H1 (cell line): ENCODE data around the gene AHRR. TPM values are rescaled to one million over a fixed set of nuclear protein-coding genes. Genes with fewer than 3 reads are reported as not detected.

Experiments
- CTCF ChIA-PET: fragments of 300-600 bp; sonication (Branson Sonifier 250); formaldehyde crosslinking; loops from one replicate; lab custom pipeline; 2021; ENCODE audit not compliant: partially characterized antibody; lab: Charles Lee
- POLR2A ChIA-PET: fragments of 300-600 bp; sonication (Branson Sonifier 250); formaldehyde crosslinking; loops from one replicate; lab custom pipeline; 2021; ENCODE audit warnings: inconsistent platforms; ENCODE audit not compliant: partially characterized antibody; lab: Charles Lee
- DNase-seq, 2 experiments: peaks; one replicate each; pipeline versions ENCODE4 v3.0.0 to v3.0.0-alpha.2; 2010 to 2022; ENCODE audit warnings: low spot score in 2 of 2, low read depth in 1 of 2, mixed read lengths in 1 of 2
- FAIRE-seq: peaks from 2 replicates; lab custom pipeline; 2011; peaks lifted over from hg19 to GRCh38; lab: Jason Lieb, UNC
- H2AFZ ChIP-seq: 2 replicates; pipeline ENCODE4 v1.8.1; 2012; ENCODE audit warnings: low read length, inconsistent platforms
- H2AK5ac ChIP-seq: 2 replicates; pipeline ENCODE4 v1.6.1; 2013; ENCODE audit warnings: low read depth, low read length
- H2BK120ac ChIP-seq: replicated peaks from 2 replicates; pipeline ENCODE3; 2013; ENCODE audit warnings: low read depth, low read length, inconsistent platforms
- H2BK12ac ChIP-seq: 2 replicates; pipeline ENCODE4 v1.6.1; 2013; ENCODE audit warnings: low read depth, low read length
- H2BK15ac ChIP-seq: 2 replicates; pipeline ENCODE4 v1.6.1; 2013; ENCODE audit warnings: low read length
- H2BK20ac ChIP-seq: 2 replicates; pipeline ENCODE4 v1.6.1; 2013; ENCODE audit warnings: low read length
- H2BK5ac ChIP-seq: 2 replicates; pipeline ENCODE4 v1.6.1; 2013; ENCODE audit warnings: low read depth, low read length
- H3K14ac ChIP-seq: 2 replicates; pipeline ENCODE4 v1.6.1; 2013; ENCODE audit warnings: inconsistent platforms; ENCODE audit not compliant: insufficient read length
- H3K18ac ChIP-seq: 2 replicates; pipeline ENCODE4 v1.6.1; 2013; ENCODE audit warnings: low read length; ENCODE audit errors: extremely low read depth
- H3K23ac ChIP-seq: 2 replicates; pipeline ENCODE4 v1.6.1; 2013; ENCODE audit warnings: inconsistent platforms; ENCODE audit not compliant: insufficient read length
- H3K23me2 ChIP-seq: 2 replicates; pipeline ENCODE4 v1.6.1; 2013; ENCODE audit warnings: low read depth, low read length
- H3K27ac ChIP-seq: 2 replicates; pipeline ENCODE4 v1.6.1; 2011; ENCODE audit warnings: low read depth, low read length, inconsistent platforms
- H3K27me3 ChIP-seq, 4 experiments: replicated peaks in 1 of 4; 1 replicate in 1 of 4; 2 replicates in 3 of 4; pipeline versions ENCODE4 v1.6.1 to v1.8.1; 2011 to 2013; ENCODE audit warnings: low read length in 3 of 4, mild to moderate bottlenecking in 3 of 4, inconsistent platforms in 2 of 4, mixed read lengths in 2 of 4, moderate library complexity in 1 of 4; ENCODE audit not compliant: control insufficient read depth in 3 of 4, insufficient read depth in 3 of 4; ENCODE audit errors: extremely low read depth in 1 of 4
- H3K36me3 ChIP-seq, 4 experiments: 2 replicates each; pipeline versions ENCODE4 v1.6.1 to v1.8.1; 2011 to 2013; ENCODE audit warnings: mild to moderate bottlenecking in 4 of 4, low read length in 3 of 4, moderate library complexity in 2 of 4, control low read depth in 1 of 4, inconsistent platforms in 1 of 4; ENCODE audit not compliant: insufficient read depth in 4 of 4, control insufficient read depth in 2 of 4
- H3K4ac ChIP-seq: replicated peaks from 2 replicates; pipeline ENCODE3; 2013; ENCODE audit warnings: low read length, low read depth, mixed read lengths, inconsistent platforms; ENCODE audit not compliant: insufficient read length
- H3K4me1 ChIP-seq, 4 experiments: replicated peaks in 1 of 4; 1 replicate in 1 of 4; 2 replicates in 3 of 4; pipeline versions ENCODE4 v1.6.1 to v1.8.1; 2011 to 2013; ENCODE audit warnings: low read length in 3 of 4, inconsistent platforms in 2 of 4, mixed read lengths in 1 of 4; ENCODE audit not compliant: insufficient read depth in 4 of 4, control insufficient read depth in 3 of 4
- H3K4me2 ChIP-seq, 2 experiments: 2 replicates each; pipeline versions ENCODE4 v1.6.1 to v1.8.1; 2011 to 2013; ENCODE audit warnings: low read depth in 2 of 2, low read length in 2 of 2, control low read depth in 1 of 2, inconsistent platforms in 1 of 2, mild to moderate bottlenecking in 1 of 2; ENCODE audit not compliant: insufficient read depth in 1 of 2
- H3K4me3 ChIP-seq, 4 experiments: fragments of 200-600, 300-600 bp in 1 of 4; sonication (generic), shearing (Covaris generic), sonication (Bioruptor Twin) in 1 of 4; 2 replicates each; pipeline versions ENCODE4 v1.5.1 to v1.8.1; 2011 to 2016; ENCODE audit warnings: low read length in 4 of 4, low read depth in 3 of 4, control low read depth in 2 of 4, inconsistent platforms in 2 of 4, mild to moderate bottlenecking in 2 of 4, mixed read lengths in 1 of 4, moderate library complexity in 1 of 4; ENCODE audit not compliant: insufficient read depth in 2 of 4; ENCODE audit errors: extremely low read depth in 1 of 4
- H3K56ac ChIP-seq: replicated peaks from 2 replicates; pipeline ENCODE3; 2013; ENCODE audit warnings: low read depth, mild to moderate bottlenecking, mixed read lengths, low read length, inconsistent platforms; ENCODE audit not compliant: insufficient read length
- H3K79me1 ChIP-seq: 2 replicates; pipeline ENCODE4 v1.6.1; 2013; ENCODE audit warnings: low read depth, low read length, control low read depth
- H3K79me2 ChIP-seq, 2 experiments: 2 replicates each; pipeline versions ENCODE4 v1.6.1 to v1.8.1; 2012 to 2013; ENCODE audit warnings: low read length in 2 of 2, mild to moderate bottlenecking in 2 of 2, inconsistent platforms in 1 of 2; ENCODE audit not compliant: insufficient read depth in 2 of 2, control insufficient read depth in 1 of 2
- H3K9ac ChIP-seq, 4 experiments: replicated peaks in 1 of 4; 1 replicate in 1 of 4; 2 replicates in 3 of 4; pipeline versions ENCODE4 v1.6.1 to v1.8.1; 2011 to 2013; ENCODE audit warnings: low read depth in 3 of 4, low read length in 3 of 4, control low read depth in 2 of 4, mild to moderate bottlenecking in 2 of 4, moderate library complexity in 2 of 4, inconsistent platforms in 1 of 4; ENCODE audit errors: extremely low read depth in 1 of 4
- H3K9me3 ChIP-seq, 2 experiments: 2 replicates each; pipeline versions ENCODE4 v1.6.1 to v1.8.1; 2012 to 2013; ENCODE audit warnings: mild to moderate bottlenecking in 2 of 2, moderate library complexity in 2 of 2, control low read depth in 1 of 2, inconsistent platforms in 1 of 2, low read depth in 1 of 2, low read length in 1 of 2, mixed read lengths in 1 of 2; ENCODE audit not compliant: insufficient read depth in 2 of 2
- H4K20me1 ChIP-seq, 2 experiments: replicated peaks in 1 of 2; 2 replicates each; pipeline versions ENCODE3 to v1.8.1; 2011 to 2013; ENCODE audit warnings: inconsistent platforms in 2 of 2, low read length in 2 of 2, mild to moderate bottlenecking in 1 of 2; ENCODE audit not compliant: insufficient read depth in 2 of 2, control insufficient read depth in 1 of 2
- H4K5ac ChIP-seq: 2 replicates; pipeline ENCODE4 v1.6.1; 2013; ENCODE audit warnings: low read length, low read depth, mixed read lengths, inconsistent platforms; ENCODE audit not compliant: insufficient read length
- H4K8ac ChIP-seq: 2 replicates; pipeline ENCODE4 v1.8.0; 2013; ENCODE audit warnings: mild to moderate bottlenecking, moderate library complexity, low read length, inconsistent platforms; ENCODE audit not compliant: insufficient read depth; ENCODE audit errors: extremely low read depth
- H4K91ac ChIP-seq: replicated peaks from 2 replicates; pipeline ENCODE3; 2013; ENCODE audit warnings: low read length, mixed read lengths, inconsistent platforms; ENCODE audit not compliant: insufficient read length
- BCL11A ChIP-seq, 2 experiments: IDR thresholded peaks; one replicate each; pipeline ENCODE4 v1.6.1; 2011; ENCODE audit warnings: low read depth in 2 of 2, low read length in 2 of 2, mild to moderate bottlenecking in 2 of 2
- CBX5 ChIP-seq: fragments of 300-800, 300-1000 bp; sonication (generic); IDR thresholded peaks from 2 replicates; pipeline ENCODE4 v1.7.1; 2016; ENCODE audit warnings: antibody characterized with exemption, low read length, low read depth
- CHD1 ChIP-seq: IDR thresholded peaks from 2 replicates; pipeline ENCODE4 v1.6.1; 2012; ENCODE audit warnings: low read depth, low read length, improper control_type of control experiment
- CTBP2 ChIP-seq: IDR thresholded peaks from 2 replicates; pipeline ENCODE4 v1.7.0; 2011; ENCODE audit warnings: borderline replicate concordance, mild to moderate bottlenecking, moderate library complexity, mixed read lengths, low read length; ENCODE audit not compliant: insufficient read depth, insufficient read length
- KDM1A ChIP-seq: fragments of 200-600, 300-600 bp; sonication (generic); IDR thresholded peaks from 2 replicates; pipeline ENCODE4 v1.7.1; 2016; ENCODE audit warnings: mild to moderate bottlenecking, low read length, borderline replicate concordance
- NRF1 ChIP-seq: IDR thresholded peaks from 2 replicates; pipeline ENCODE4 v1.6.1; 2011; ENCODE audit warnings: mild to moderate bottlenecking, low read depth, low read length, improper control_type of control experiment
- POLR2A ChIP-seq, 2 experiments: IDR thresholded peaks; 1 replicate in 1 of 2; 2 replicates in 1 of 2; pipeline ENCODE4 v1.6.1; 2011; ENCODE audit warnings: low read depth in 2 of 2, low read length in 2 of 2, mild to moderate bottlenecking in 2 of 2; ENCODE audit errors: control extremely low read depth in 1 of 2
- RAD21 ChIP-seq, 2 experiments: IDR thresholded peaks in 1 of 2; conservative IDR thresholded peaks in 1 of 2; 2 replicates each; pipeline ENCODE4 v1.6.1; 2011; ENCODE audit warnings: low read depth in 2 of 2, low read length in 2 of 2, improper control_type of control experiment in 1 of 2, inconsistent platforms in 1 of 2, mild to moderate bottlenecking in 1 of 2, moderate library complexity in 1 of 2
- RXRA ChIP-seq: IDR thresholded peaks from 2 replicates; pipeline ENCODE4 v1.6.1; 2011; ENCODE audit warnings: low read depth, mild to moderate bottlenecking, low read length, moderate library complexity; ENCODE audit not compliant: insufficient read depth
- SUZ12 ChIP-seq: fragments of 200-600 bp; sonication (generic); IDR thresholded peaks from 2 replicates; pipeline ENCODE4 v1.6.1; 2012; ENCODE audit warnings: mild to moderate bottlenecking, inconsistent platforms, low read length, moderate library complexity, mixed read lengths
- TCF12 ChIP-seq: IDR thresholded peaks from 2 replicates; pipeline ENCODE4 v1.6.1; 2011; ENCODE audit warnings: low read depth, mild to moderate bottlenecking, low read length
- YY1 ChIP-seq: IDR thresholded peaks from 2 replicates; pipeline ENCODE4 v1.6.1; 2011; ENCODE audit warnings: low read depth, mild to moderate bottlenecking, low read length
- WGBS, 2 experiments: shearing (Covaris generic) in 1 of 2; methylation state at CpG; one replicate each; pipeline versions ENCODE4 v1.1.6 to v1.1.7; 2013 to 2015; ENCODE audit warnings: low lambda C conversion rate in 2 of 2, mixed read lengths in 2 of 2, inconsistent platforms in 1 of 2, low coverage in 1 of 2, missing lambda C conversion rate in 1 of 2; ENCODE audit not compliant: insufficient replicate concordance in 2 of 2, insufficient coverage in 1 of 2, insufficient read length in 1 of 2; ENCODE audit errors: extremely low coverage in 1 of 2, missing lambda C conversion rate in 1 of 2; 5-methylcytosine and 5-hydroxymethylcytosine counted together
- polyA plus RNA-seq, 7 experiments: library from polyadenylated mRNA; depleted of rRNA in 3 of 7; stranded (reverse) in 5 of 7; unstranded in 2 of 7; fragments of >200 nt in 5 of 7; fragments of 200-250 nt in 2 of 7; gene quantifications; 1 replicate in 5 of 7; 2 replicates in 1 of 7; 4 replicates in 1 of 7; pipeline versions ENCODE4 v1.2.1 to v1.2.3, GENCODE V29; 2011 to 2013; ENCODE audit warnings: missing spikeins in 2 of 7, mixed read lengths in 2 of 7
- total RNA-seq: library from RNA; stranded (reverse); fragmentation: NEBNext Ultra II Directional; extraction: Animal tissue kit (Norgen Biotek cat#: 25700); gene quantifications from 2 replicates; pipeline ENCODE4 v1.2.1, GENCODE V29; 2021

The AHRR gene
- total and polyA plus RNA-seq, 2 of the 8 experiments (the other 6 are each of a cell fraction or from before 2014, with no cell fraction given), result 0.41 to 0.80 TPM

GRCh38 chr5:422323-423232 is 101.1 kb downstream of the AHRR start:
- Histone ChIP-seq H3K23ac (no peak overlapping the region), H3K79me2 (no peaks in the 10 kb centered on the region), H3K56ac (no peak overlapping the region), H2BK15ac (no peak overlapping the region), H3K27ac (no peak overlapping the region), H3K18ac (no peak overlapping the region), H2BK12ac (no peak overlapping the region; the same call in 1 of the 2 replicates), H4K8ac (no peak overlapping the region), H3K9me3 (no peaks in the 10 kb centered on the region; a peak in 1 of 4 replicates), H4K5ac (no peak overlapping the region), H3K4me3 (no peak overlapping the region), H3K14ac (no peak overlapping the region), H3K9ac (no peak overlapping the region), H3K4ac (no peak overlapping the region), H2BK5ac (no peak overlapping the region), H2BK20ac (no peak overlapping the region), H3K27me3 (no peaks in the 10 kb centered on the region), H3K23me2 (peaks cover 10% of the 10 kb centered on the region; the same call in 1 of the 2 replicates), H2AK5ac (no peak overlapping the region), H3K36me3 (no peaks in the 10 kb centered on the region), H4K91ac (no peak overlapping the region), H3K4me2 (no peak overlapping the region), H2BK120ac (no peak overlapping the region), H2AFZ (no peak overlapping the region), H3K4me1 (peaks cover 0 to 6% (median 0%) of the 10 kb centered on the region in 4 experiments; a peak in 1 of 7 replicates), H4K20me1 (peaks cover 0 to 4% of the 10 kb centered on the region in 2 experiments), H3K79me1 (no peaks in the 10 kb centered on the region)
- CTCF ChIA-PET, result interaction anchor here (1.0 to 2.0 kb wide), 5 partner anchors 8 to 84 kb away, joined by 3 to 6 read pairs (median 4); no protein-coding TSS in a partner anchor
- POLR2A ChIA-PET, result interaction anchor here (0.8 kb wide), 1 partner anchor 23 kb away, joined by 3 read pairs; no protein-coding TSS in a partner anchor
- DNase-seq (no peak), FAIRE-seq (no peak)
- WGBS, 2 experiments, result 92% methylated on average over 31 of the region's 32 CpGs; no CpG with 5 or more reads in 1 of the 2 experiments
- no peak for TF ChIP-seq CTBP2
- TF ChIP-seq POLR2A (IDR thresholded peaks at IDR 0.05; ENCODE audit: control extremely low read depth in 1 of 2, low read depth in 2 of 2, low read length in 2 of 2), result no peak
- TF ChIP-seq CBX5, result no peak
- no peak for TF ChIP-seq YY1
- no peak for TF ChIP-seq BCL11A (IDR thresholded peaks at IDR 0.05; ENCODE audit: low read depth in 2 of 2, low read length in 2 of 2)
- no peak for TF ChIP-seq SUZ12
- TF ChIP-seq NRF1, result no peak
- TF ChIP-seq RAD21 (IDR thresholded peaks at IDR 0.05 in 1 of 2, conservative IDR thresholded peaks at IDR 0.05 in 1 of 2; ENCODE audit: low read depth in 2 of 2, low read length in 2 of 2), result no peak
- no peak for TF ChIP-seq TCF12
- no peak for TF ChIP-seq RXRA
- no peak for TF ChIP-seq KDM1A
- no peak for TF ChIP-seq CHD1
